SJSA1 (cell line): ENCODE measurements around the gene PDE7B. TPM values are rescaled to one million over a fixed set of nuclear protein-coding genes. Genes with fewer than 3 reads are reported as not detected.
A peak's percentile ranks its signal among the peaks of the same experiment; 100 is the strongest.

Experiments used
- DNase-seq, 2 experiments: peaks; one replicate each; pipeline ENCODE4 v3.0.0-alpha.2; 2015 to 2020; ENCODE audit warnings: low spot score in 2 of 2, low read depth in 1 of 2
- H3K27ac ChIP-seq: fragments of 250-450 bp; sonication (Bioruptor Pico); 2 replicates; pipeline ENCODE4 v1.5.1; 2020; ENCODE audit warnings: mild to moderate bottlenecking, moderate library complexity
- H3K27me3 ChIP-seq: fragments of 250-450 bp; sonication (Bioruptor Pico); replicated peaks from 2 replicates; pipeline ENCODE4 v1.5.1; 2020; ENCODE audit warnings: mild to moderate bottlenecking, moderate library complexity
- H3K36me3 ChIP-seq: fragments of 250-450 bp; sonication (Bioruptor Pico); 2 replicates; pipeline ENCODE4 v1.5.1; 2020; ENCODE audit warnings: mild to moderate bottlenecking
- H3K4me1 ChIP-seq: fragments of 250-450 bp; sonication (Bioruptor Pico); replicated peaks from 2 replicates; pipeline ENCODE4 v1.6.1; 2021; ENCODE audit warnings: mild to moderate bottlenecking
- H3K4me3 ChIP-seq: fragments of 250-450 bp; sonication (Bioruptor Pico); 2 replicates; pipeline ENCODE4 v1.5.1; 2020; ENCODE audit warnings: mild to moderate bottlenecking
- H3K9me3 ChIP-seq: fragments of 250-450 bp; sonication (Bioruptor Pico); replicated peaks from 2 replicates; pipeline ENCODE4 v1.5.1; 2020; ENCODE audit warnings: mild to moderate bottlenecking
- total RNA-seq: library from RNA; depleted of rRNA; stranded (reverse); fragments of >200 nt; shearing (Covaris generic); gene quantifications from 2 replicates; pipeline ENCODE4 v1.2.3, GENCODE V29; 2014

The PDE7B gene
- total RNA-seq, 1 experiment from 2014 or later: not detected

DNA sequence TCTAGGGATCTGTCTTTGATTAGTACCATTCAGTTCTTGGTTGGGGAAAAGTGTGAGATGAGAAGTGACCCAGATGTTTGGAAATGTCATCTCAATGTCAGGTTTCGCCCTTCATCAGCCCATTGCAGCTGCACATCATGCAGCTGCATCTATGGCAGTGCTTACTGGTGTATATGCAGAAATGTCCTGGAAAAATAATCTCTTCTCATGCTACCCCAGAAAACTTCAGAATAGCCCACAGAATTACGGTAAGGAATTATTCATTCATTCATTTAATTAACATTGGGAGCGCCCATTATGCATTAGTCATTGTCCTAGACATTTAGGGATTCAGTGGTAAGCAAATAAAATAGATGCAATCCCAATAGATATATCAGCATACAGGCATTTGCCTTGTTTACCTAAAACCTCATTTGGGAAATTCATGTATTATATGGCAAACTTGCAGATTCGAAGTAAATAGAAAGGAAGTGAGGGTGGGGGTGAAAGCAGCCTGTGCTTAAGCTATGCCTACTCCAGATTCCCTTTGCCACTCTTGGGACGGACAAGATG, 89.2 kb downstream of the PDE7B start:
- Histone ChIP-seq H3K4me1 (peaks cover 16% of the 10 kb centered on the region), H3K4me3 (no peak overlapping the region), H3K27ac (no peak overlapping the region), H3K9me3 (no peaks in the 10 kb centered on the region), H3K36me3 (no peaks in the 10 kb centered on the region), H3K27me3 (no peaks in the 10 kb centered on the region)
- DNase-seq: no peak

DNA sequence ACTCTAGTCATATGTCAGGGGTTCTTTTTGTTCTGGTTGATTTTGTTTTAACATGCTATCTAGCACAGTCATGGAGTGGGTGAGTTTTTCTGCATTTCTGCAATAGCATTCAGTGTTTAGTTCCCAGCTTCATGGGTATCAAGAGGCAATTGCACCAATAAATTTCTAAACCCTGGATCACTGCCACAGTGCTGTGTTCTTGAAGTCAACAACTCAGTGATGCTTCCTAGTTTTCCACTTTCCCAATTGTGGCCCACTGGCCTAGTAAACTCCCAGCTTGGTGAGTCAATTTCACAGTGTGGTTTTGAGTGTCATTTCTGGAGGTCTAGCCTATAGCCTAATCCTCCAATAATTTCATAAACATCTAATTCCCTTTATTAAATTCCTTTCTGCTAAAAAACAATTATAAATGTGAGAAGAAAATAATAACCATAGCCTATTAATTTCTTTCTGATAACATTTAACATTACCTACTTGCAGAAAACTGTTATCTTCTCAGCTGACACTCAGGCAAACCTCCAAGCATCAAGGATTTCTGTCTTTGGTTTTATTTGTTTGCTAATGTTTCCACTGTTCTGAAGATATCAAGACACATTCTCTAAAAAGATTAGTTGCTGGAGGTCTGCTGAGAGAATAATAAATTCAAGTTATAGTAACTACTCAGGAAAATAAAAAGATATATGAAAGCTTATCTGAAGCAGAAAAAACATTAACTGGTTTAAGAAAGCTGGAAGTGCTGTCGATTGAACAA, 89.9 kb downstream of the PDE7B start:
- Histone ChIP-seq H3K27me3 (no peaks in the 10 kb centered on the region), H3K9me3 (no peaks in the 10 kb centered on the region), H3K4me3 (no peak overlapping the region), H3K4me1 (peaks cover 8% of the 10 kb centered on the region), H3K27ac (no peak overlapping the region), H3K36me3 (no peaks in the 10 kb centered on the region)
- no peak for DNase-seq

GRCh38 chr6:135944120-135944519, 92.6 kb downstream of the PDE7B start:
- Histone ChIP-seq H3K9me3 (no peaks in the 10 kb centered on the region), H3K27ac (no peak overlapping the region), H3K27me3 (no peaks in the 10 kb centered on the region), H3K36me3 (no peaks in the 10 kb centered on the region), H3K4me1 (no peaks in the 10 kb centered on the region), H3K4me3 (no peak overlapping the region)
- no peak for DNase-seq

- no peaks in the 10 kb centered on the region for H3K4me1 ChIP-seq
- no peak for DNase-seq
- no peaks in the 10 kb centered on the region for H3K9me3 ChIP-seq
- no peak overlapping the region for H3K4me3 ChIP-seq
- H3K27me3 ChIP-seq: no peaks in the 10 kb centered on the region
- no peaks in the 10 kb centered on the region for H3K36me3 ChIP-seq
- H3K27ac ChIP-seq: no peak overlapping the region
Measured at GRCh38 chr6:135946674-135947073, 95.2 kb downstream of the PDE7B start.

- Histone ChIP-seq H3K4me1 (no peaks in the 10 kb centered on the region), H3K9me3 (no peaks in the 10 kb centered on the region), H3K4me3 (no peak overlapping the region), H3K36me3 (no peaks in the 10 kb centered on the region), H3K27me3 (no peaks in the 10 kb centered on the region), H3K27ac (no peak overlapping the region)
- DNase-seq: no peak
Measured at GRCh38 chr6:135950669-135951068, 99.2 kb downstream of the PDE7B start.

- no peaks in the 10 kb centered on the region for H3K9me3 ChIP-seq
- H3K27me3 ChIP-seq: no peaks in the 10 kb centered on the region
- no peak overlapping the region for H3K4me3 ChIP-seq
- no peak for DNase-seq
- H3K36me3 ChIP-seq: no peaks in the 10 kb centered on the region
- no peaks in the 10 kb centered on the region for H3K4me1 ChIP-seq
- no peak overlapping the region for H3K27ac ChIP-seq
Measured at GRCh38 chr6:135951169-135951568, 99.7 kb downstream of the PDE7B start.

DNA sequence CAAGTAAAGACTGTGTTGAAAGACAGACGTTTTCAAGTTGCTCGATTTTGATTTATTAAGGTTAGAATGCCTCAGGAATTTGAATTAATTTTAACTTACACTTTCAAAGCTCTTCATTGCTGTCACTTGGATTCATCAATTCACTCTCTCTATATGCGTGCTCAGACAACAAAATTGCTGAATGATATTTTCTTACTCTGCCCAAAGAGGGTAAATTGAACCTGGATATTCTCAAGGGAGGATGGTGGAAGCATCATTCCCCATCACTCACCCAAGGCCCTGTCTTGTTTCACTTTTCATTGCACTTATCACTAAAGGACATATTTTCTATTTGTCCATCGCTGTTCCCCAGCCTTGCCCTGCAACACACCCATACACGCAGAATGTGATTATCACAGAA, 102.3 kb downstream of the PDE7B start:
- H3K4me3 ChIP-seq: no peak overlapping the region
- no peaks in the 10 kb centered on the region for H3K36me3 ChIP-seq
- DNase-seq: no peak
- H3K4me1 ChIP-seq: no peaks in the 10 kb centered on the region
- H3K27me3 ChIP-seq: no peaks in the 10 kb centered on the region
- H3K9me3 ChIP-seq: no peaks in the 10 kb centered on the region
- no peak overlapping the region for H3K27ac ChIP-seq

- H3K27me3 ChIP-seq: no peaks in the 10 kb centered on the region
- no peaks in the 10 kb centered on the region for H3K4me1 ChIP-seq
- H3K9me3 ChIP-seq: no peaks in the 10 kb centered on the region
- no peaks in the 10 kb centered on the region for H3K36me3 ChIP-seq
- DNase-seq: no peak
- no peak overlapping the region for H3K4me3 ChIP-seq
- no peak overlapping the region for H3K27ac ChIP-seq
Measured at GRCh38 chr6:135955099-135955498, 103.6 kb downstream of the PDE7B start.

GRCh38 chr6:135962731-135963130, 111.2 kb downstream of the PDE7B start:
- DNase-seq: peak; percentile 47 to 60

DNA sequence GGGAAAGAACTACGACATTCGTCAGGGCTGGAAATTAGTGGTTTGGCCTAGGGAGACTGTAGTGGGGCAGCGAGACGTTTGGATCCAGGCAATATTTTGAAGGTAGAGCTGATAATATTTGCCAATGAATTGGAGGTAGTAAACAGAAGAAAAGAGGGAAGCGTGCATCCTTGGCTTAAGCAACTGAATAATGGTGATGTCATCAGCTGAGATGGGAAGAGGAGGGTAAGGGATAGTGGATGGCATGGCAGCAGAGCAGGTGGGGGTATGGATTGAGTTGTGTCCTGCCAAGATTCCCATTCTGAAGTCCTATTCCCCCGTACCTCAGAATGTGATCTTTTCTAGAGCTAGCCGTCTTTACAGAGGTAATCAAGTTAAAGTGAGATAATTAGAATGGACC, 119.2 kb downstream of the PDE7B start:
- no peak for DNase-seq
- H3K27me3 ChIP-seq: no peaks in the 10 kb centered on the region
- no peak overlapping the region for H3K4me3 ChIP-seq
- no peak overlapping the region for H3K27ac ChIP-seq
- H3K9me3 ChIP-seq: no peaks in the 10 kb centered on the region
- no peaks in the 10 kb centered on the region for H3K36me3 ChIP-seq
- H3K4me1 ChIP-seq: no peaks in the 10 kb centered on the region

More at GRCh38 chr6:135962731-135963130, 111.2 kb downstream of the PDE7B start:
- H3K27me3 ChIP-seq: no peaks in the 10 kb centered on the region
- no peaks in the 10 kb centered on the region for H3K9me3 ChIP-seq
- H3K4me3 ChIP-seq: no peak overlapping the region
- no peak overlapping the region for H3K27ac ChIP-seq
- no peaks in the 10 kb centered on the region for H3K36me3 ChIP-seq
- H3K4me1 ChIP-seq: peaks cover 6% of the 10 kb centered on the region; the same call in 1 of the 2 replicates

- Histone ChIP-seq H3K27ac (no peak overlapping the region), H3K4me3 (no peak overlapping the region), H3K36me3 (no peaks in the 10 kb centered on the region), H3K9me3 (no peaks in the 10 kb centered on the region), H3K27me3 (no peaks in the 10 kb centered on the region), H3K4me1 (no peaks in the 10 kb centered on the region)
- no peak for DNase-seq
Measured at GRCh38 chr6:135971351-135971750, 119.8 kb downstream of the PDE7B start.

- H3K4me3 ChIP-seq: no peak overlapping the region
- no peaks in the 10 kb centered on the region for H3K36me3 ChIP-seq
- H3K27me3 ChIP-seq: no peaks in the 10 kb centered on the region
- DNase-seq: no peak
- no peak overlapping the region for H3K27ac ChIP-seq
- H3K4me1 ChIP-seq: no peaks in the 10 kb centered on the region
- H3K9me3 ChIP-seq: no peaks in the 10 kb centered on the region
Measured at GRCh38 chr6:135972150-135972549, 120.6 kb downstream of the PDE7B start.

GRCh38 chr6:135972586-135972985, 121.1 kb downstream of the PDE7B start:
- no peak overlapping the region for H3K27ac ChIP-seq
- no peaks in the 10 kb centered on the region for H3K27me3 ChIP-seq
- no peaks in the 10 kb centered on the region for H3K4me1 ChIP-seq
- H3K4me3 ChIP-seq: no peak overlapping the region
- no peaks in the 10 kb centered on the region for H3K9me3 ChIP-seq
- no peak for DNase-seq
- no peaks in the 10 kb centered on the region for H3K36me3 ChIP-seq

DNA sequence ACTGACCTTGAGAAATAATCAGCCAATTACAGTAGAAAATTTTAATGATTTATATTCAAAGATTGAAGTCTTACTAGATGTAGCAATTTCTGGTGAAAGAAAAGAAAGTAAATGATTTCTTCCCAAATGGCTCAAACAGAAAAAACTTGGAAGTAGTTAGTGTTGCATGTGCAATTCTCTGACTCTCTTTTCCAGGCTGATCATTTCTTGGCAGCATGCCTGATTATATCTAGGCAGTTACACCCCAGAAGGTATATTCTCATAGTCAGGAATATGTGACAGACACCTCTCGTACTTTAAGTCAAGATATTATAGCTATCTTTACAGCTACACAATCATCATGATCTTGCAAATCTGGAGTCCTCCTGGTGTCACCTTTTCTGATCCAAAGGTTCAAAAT, 122.9 kb downstream of the PDE7B start:
- no peaks in the 10 kb centered on the region for H3K9me3 ChIP-seq
- no peaks in the 10 kb centered on the region for H3K27me3 ChIP-seq
- H3K4me1 ChIP-seq: no peaks in the 10 kb centered on the region
- H3K27ac ChIP-seq: no peak overlapping the region
- no peak overlapping the region for H3K4me3 ChIP-seq
- H3K36me3 ChIP-seq: no peaks in the 10 kb centered on the region
- no peak for DNase-seq

DNA sequence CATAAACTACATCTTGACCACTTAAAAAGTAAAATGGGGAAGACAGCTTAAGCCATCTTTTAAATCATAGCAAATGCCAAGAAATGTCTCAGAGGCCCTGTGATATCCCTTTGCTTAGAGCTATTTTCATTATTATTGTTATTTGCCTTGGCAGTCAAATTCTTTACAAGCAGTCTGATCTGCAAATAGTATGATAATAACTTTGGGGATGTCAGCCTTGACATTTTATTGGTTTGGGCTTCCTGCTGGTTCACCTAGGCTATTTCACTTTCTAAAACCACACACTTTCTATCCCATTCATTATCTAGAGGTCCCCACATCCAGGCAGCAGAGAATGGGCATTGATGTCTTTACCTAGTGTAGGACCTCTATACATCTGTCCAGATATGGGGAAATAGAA, 125.1 kb downstream of the PDE7B start:
- no peak overlapping the region for H3K4me3 ChIP-seq
- H3K9me3 ChIP-seq: no peaks in the 10 kb centered on the region
- no peaks in the 10 kb centered on the region for H3K36me3 ChIP-seq
- H3K4me1 ChIP-seq: no peaks in the 10 kb centered on the region
- H3K27ac ChIP-seq: no peak overlapping the region
- no peak for DNase-seq
- H3K27me3 ChIP-seq: no peaks in the 10 kb centered on the region
